Keratinocyte (primary cell): ENCODE measurements around the gene SHROOM3. TPM values are rescaled to one million over a fixed set of nuclear protein-coding genes. Genes with fewer than 3 reads are reported as not detected.

Experiments used
- DNase-seq: peaks from one replicate; pipeline ENCODE4 v3.0.0-alpha.2; 2011; ENCODE audit warnings: low read depth, missing footprints, low spot score
- FAIRE-seq: peaks from 2 replicates; lab custom pipeline; 2011; peaks lifted over from hg19 to GRCh38; lab: Jason Lieb, UNC
- H2AFZ ChIP-seq: 2 replicates; pipeline ENCODE4 v1.6.0; 2012; ENCODE audit warnings: low read length, control low read depth, inconsistent platforms; ENCODE audit not compliant: control insufficient read depth
- H3K27ac ChIP-seq: 2 replicates; pipeline ENCODE4 v1.5.1; 2011; ENCODE audit warnings: low read length; ENCODE audit not compliant: control insufficient read depth, insufficient read depth
- H3K27me3 ChIP-seq: 3 replicates; pipeline ENCODE4 v1.6.0; 2011; ENCODE audit warnings: low read length; ENCODE audit not compliant: control insufficient read depth, insufficient read depth; ENCODE audit errors: extremely low read depth
- H3K36me3 ChIP-seq, 2 experiments: 2 replicates in 1 of 2; 3 replicates in 1 of 2; pipeline ENCODE4 v1.5.1; 2011; ENCODE audit warnings: low read length in 2 of 2, mild to moderate bottlenecking in 1 of 2; ENCODE audit not compliant: control insufficient read depth in 2 of 2, insufficient read depth in 2 of 2; ENCODE audit errors: extremely low read depth in 1 of 2
- H3K4me1 ChIP-seq: 3 replicates; pipeline ENCODE4 v1.5.1; 2011; ENCODE audit warnings: low read length; ENCODE audit not compliant: control insufficient read depth, insufficient read depth; ENCODE audit errors: extremely low read depth
- H3K4me2 ChIP-seq: 3 replicates; pipeline ENCODE4 v1.6.0; 2011; ENCODE audit warnings: low read depth, low read length; ENCODE audit not compliant: control insufficient read depth, insufficient read depth; ENCODE audit errors: extremely low read depth
- H3K4me3 ChIP-seq, 3 experiments: fragments of 200-600 bp in 1 of 3; sonication (generic) in 1 of 3; 2 replicates in 2 of 3; 3 replicates in 1 of 3; pipeline ENCODE4 v1.5.1; 2011 to 2016; ENCODE audit warnings: low read length in 3 of 3, mild to moderate bottlenecking in 3 of 3, control low read depth in 2 of 3, inconsistent platforms in 1 of 3, low read depth in 1 of 3, mixed read lengths in 1 of 3, mixed run types in 1 of 3, moderate library complexity in 1 of 3; ENCODE audit not compliant: control insufficient read depth in 2 of 3, insufficient read depth in 2 of 3; ENCODE audit errors: extremely low read depth in 1 of 3
- H3K79me2 ChIP-seq: 2 replicates; pipeline ENCODE4 v1.6.0; 2012; ENCODE audit warnings: low read length; ENCODE audit not compliant: control insufficient read depth, insufficient read depth
- H3K9ac ChIP-seq: 3 replicates; pipeline ENCODE4 v1.6.0; 2011; ENCODE audit warnings: low read length; ENCODE audit not compliant: control insufficient read depth, insufficient read depth; ENCODE audit errors: extremely low read depth
- H3K9me1 ChIP-seq: 3 replicates; pipeline ENCODE4 v1.6.0; 2011; ENCODE audit warnings: low read length; ENCODE audit not compliant: control insufficient read depth, insufficient read depth; ENCODE audit errors: extremely low read depth
- H3K9me3 ChIP-seq: 2 replicates; pipeline ENCODE4 v1.5.1; 2012; ENCODE audit warnings: low read depth, low read length; ENCODE audit not compliant: control insufficient read depth
- H4K20me1 ChIP-seq: 3 replicates; pipeline ENCODE4 v1.6.0; 2011; ENCODE audit warnings: low read length; ENCODE audit not compliant: control insufficient read depth, insufficient read depth; ENCODE audit errors: extremely low read depth
- CTCF ChIP-seq, 3 experiments: IDR thresholded peaks in 1 of 3; conservative IDR thresholded peaks in 1 of 3; optimal IDR thresholded peaks in 1 of 3; 2 replicates in 2 of 3; 3 replicates in 1 of 3; pipeline versions ENCODE3 to v1.5.1; 2011; ENCODE audit warnings: low read length in 3 of 3, mild to moderate bottlenecking in 3 of 3, moderate library complexity in 2 of 3, control low read depth in 1 of 3, inconsistent platforms in 1 of 3; ENCODE audit not compliant: insufficient read depth in 2 of 3; ENCODE audit errors: extremely low read depth in 1 of 3
- EZH2 ChIP-seq: IDR thresholded peaks from one replicate; pipeline ENCODE4 v1.6.1; 2012; ENCODE audit warnings: inconsistent platforms, mild to moderate bottlenecking, low read length, moderate library complexity
- dilution Hi-C: fragments of 300-500 bp; cut with MboI; formaldehyde crosslinking; loops from one replicate; pipeline ENCODE4 v1.7.0; 2020; ENCODE audit warnings: low sequenced_read_pairs; ENCODE audit not compliant: extremely low pct_ligation_motif_present
- polyA plus RNA-seq, 5 experiments: library from polyadenylated mRNA; depleted of rRNA in 3 of 5; stranded (reverse) in 3 of 5; stranded (forward) in 1 of 5; unstranded in 1 of 5; fragments of >200 nt; gene quantifications; 1 replicate in 1 of 5; 2 replicates in 3 of 5; 3 replicates in 1 of 5; pipeline versions ENCODE4 v1.2.1 to v1.2.3, GENCODE V29; 2011 to 2012; ENCODE audit warnings: missing spikeins in 2 of 5, low read depth in 1 of 5, low replicate concordance in 1 of 5

Gene SHROOM3
- polyA plus RNA-seq, 1 donor (not counting 4 experiments of a cell fraction or from before 2014, with no cell fraction given): 4.9 TPM

DNA sequence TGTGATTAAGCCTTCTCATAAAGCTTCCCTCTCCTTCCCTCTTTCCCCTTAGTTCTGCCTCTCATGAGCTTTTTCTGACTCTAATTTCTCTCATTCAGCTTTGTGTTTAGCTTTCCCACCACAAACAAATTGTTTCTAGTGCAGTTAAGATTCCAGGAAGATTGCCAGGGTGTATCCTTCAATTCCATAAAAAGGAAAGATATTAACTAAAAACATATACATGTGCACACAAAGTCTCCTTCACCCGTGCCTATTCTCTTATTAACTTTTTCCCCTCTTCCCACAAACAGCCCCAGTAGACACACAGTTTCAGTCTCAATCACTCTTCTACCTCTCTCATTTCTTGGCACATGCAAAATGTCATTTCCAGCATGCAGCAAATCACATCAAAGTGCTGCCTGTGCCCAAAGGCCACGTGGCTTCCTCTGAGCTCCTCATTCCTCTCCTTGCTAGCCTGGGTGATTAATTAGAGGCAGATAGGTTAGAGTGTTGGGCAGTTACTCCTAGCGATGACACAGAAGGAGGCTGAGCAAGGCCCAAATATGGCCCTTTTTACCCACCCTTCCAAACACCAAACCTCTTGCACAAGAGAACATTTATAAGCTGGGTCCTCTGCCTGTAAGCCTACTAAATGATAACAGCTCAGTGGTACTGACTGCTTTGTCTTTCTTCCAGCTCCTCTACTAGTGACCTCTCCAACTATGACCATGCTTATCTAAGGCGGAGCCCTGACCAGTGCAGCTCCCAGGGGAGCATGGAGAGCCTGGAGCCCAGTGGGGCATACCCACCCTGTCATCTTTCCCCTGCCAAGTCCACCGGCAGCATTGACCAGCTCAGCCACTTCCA is 303.3 kb downstream of the SHROOM3 start:
- Histone ChIP-seq H3K4me2 (no peak overlapping the region), H4K20me1 (no peaks in the 10 kb centered on the region), H3K9me3 (no peaks in the 10 kb centered on the region), H3K27me3 (no peaks in the 10 kb centered on the region), H3K79me2 (no peaks in the 10 kb centered on the region), H3K4me3 (no peak overlapping the region), H3K9me1 (no peaks in the 10 kb centered on the region), H3K4me1 (no peaks in the 10 kb centered on the region), H3K27ac (no peak overlapping the region), H3K9ac (no peak overlapping the region), H2AFZ (no peak overlapping the region), H3K36me3 (peaks cover 10 to 13% of the 10 kb centered on the region in 2 experiments)
- no peak for FAIRE-seq
- no peak for TF ChIP-seq EZH2
- TF ChIP-seq CTCF (optimal IDR thresholded peaks at IDR 0.05 in 1 of 3, IDR thresholded peaks at IDR 0.05 in 1 of 3, conservative IDR thresholded peaks at IDR 0.05 in 1 of 3; ENCODE audit: extremely low read depth in 1 of 3, insufficient read depth in 2 of 3, low read length in 3 of 3): no peak
- dilution Hi-C loops: no loop called here
- DNase-seq: no peak

GRCh38 chr4:76740192-76740591 is 305.2 kb downstream of the SHROOM3 start:
- Histone ChIP-seq H3K9me3 (no peaks in the 10 kb centered on the region), H3K4me3 (no peak overlapping the region), H3K9ac (no peak overlapping the region), H3K4me2 (no peak overlapping the region), H3K79me2 (no peaks in the 10 kb centered on the region), H2AFZ (no peak overlapping the region), H4K20me1 (no peaks in the 10 kb centered on the region), H3K27ac (no peak overlapping the region), H3K9me1 (no peaks in the 10 kb centered on the region), H3K4me1 (no peaks in the 10 kb centered on the region), H3K36me3 (peaks cover 9 to 10% of the 10 kb centered on the region in 2 experiments), H3K27me3 (no peaks in the 10 kb centered on the region)
- dilution Hi-C loops: no loop called here
- no peak for TF ChIP-seq EZH2
- TF ChIP-seq CTCF (optimal IDR thresholded peaks at IDR 0.05 in 1 of 3, IDR thresholded peaks at IDR 0.05 in 1 of 3, conservative IDR thresholded peaks at IDR 0.05 in 1 of 3; ENCODE audit: extremely low read depth in 1 of 3, insufficient read depth in 2 of 3, low read length in 3 of 3): no peak
- DNase-seq: no peak
- no peak for FAIRE-seq
